ENCODE data around the gene SLC28A3. TPM values are rescaled to one million over a fixed set of nuclear protein-coding genes. Genes with fewer than 3 reads are reported as not detected.

Gene SLC28A3
- total RNA-seq, 4 donors from 2014 or later: 7.1 to 40.1 (median 10.9) TPM

GRCh38 chr9:84285381-84285780, 55.2 kb downstream of the SLC28A3 start:
- H3K4me3 ChIP-seq: no peak overlapping the region
- DNase-seq (ENCODE audit: low spot score in 2 of 2): no peak
- H3K4me1 ChIP-seq: no peaks in the 10 kb centered on the region
- TF ChIP-seq POLR2AphosphoS5 (IDR thresholded peaks at IDR 0.05) (no peak), EP300 (IDR thresholded peaks at IDR 0.05) (no peak), POLR2A (IDR thresholded peaks at IDR 0.05) (no peak), CTCF (IDR thresholded peaks at IDR 0.05) (no peak)
- H3K36me3 ChIP-seq: no peaks in the 10 kb centered on the region
- WGBS: 80% methylated on average over 2 of the region's 2 CpGs
- no peaks in the 10 kb centered on the region for H3K9me3 ChIP-seq
- peaks cover 7% of the 10 kb centered on the region for H3K27me3 ChIP-seq
- H3K27ac ChIP-seq: no peak overlapping the region

- Histone ChIP-seq H3K4me1 (no peaks in the 10 kb centered on the region), H3K4me3 (no peak overlapping the region), H3K27me3 (peaks cover 7% of the 10 kb centered on the region), H3K36me3 (no peaks in the 10 kb centered on the region), H3K27ac (no peak overlapping the region), H3K9me3 (no peaks in the 10 kb centered on the region)
- 65% methylated on average over 6 of the region's 6 CpGs for WGBS
- DNase-seq (ENCODE audit: low spot score in 2 of 2): no peak
- TF ChIP-seq POLR2A (IDR thresholded peaks at IDR 0.05) (no peak), POLR2AphosphoS5 (IDR thresholded peaks at IDR 0.05) (no peak), EP300 (IDR thresholded peaks at IDR 0.05) (no peak), CTCF (IDR thresholded peaks at IDR 0.05) (no peak)
Measured at GRCh38 chr9:84283946-84284345, 56.6 kb downstream of the SLC28A3 start.

GRCh38 chr9:84278130-84278529, 62.4 kb downstream of the SLC28A3 start:
- Histone ChIP-seq H3K4me3 (no peak overlapping the region), H3K4me1 (no peaks in the 10 kb centered on the region), H3K9me3 (no peaks in the 10 kb centered on the region), H3K27me3 (peaks cover 7% of the 10 kb centered on the region), H3K27ac (no peak overlapping the region), H3K36me3 (no peaks in the 10 kb centered on the region)
- no peak for DNase-seq (ENCODE audit: low spot score in 2 of 2)
- 57% methylated on average over 1 of the region's 1 CpG for WGBS
- TF ChIP-seq POLR2A (IDR thresholded peaks at IDR 0.05): no peak
- no peak for TF ChIP-seq CTCF (IDR thresholded peaks at IDR 0.05)
- no peak for TF ChIP-seq POLR2AphosphoS5 (IDR thresholded peaks at IDR 0.05)
- TF ChIP-seq EP300 (IDR thresholded peaks at IDR 0.05): no peak

GRCh38 chr9:84277646-84278045, 62.9 kb downstream of the SLC28A3 start:
- no peak overlapping the region for H3K27ac ChIP-seq
- WGBS: 84% methylated on average over 3 of the region's 3 CpGs
- no peak overlapping the region for H3K4me3 ChIP-seq
- H3K9me3 ChIP-seq: no peaks in the 10 kb centered on the region
- DNase-seq (ENCODE audit: low spot score in 2 of 2): no peak
- no peaks in the 10 kb centered on the region for H3K4me1 ChIP-seq
- peaks cover 12% of the 10 kb centered on the region for H3K27me3 ChIP-seq
- no peak for TF ChIP-seq POLR2A (IDR thresholded peaks at IDR 0.05)
- no peak for TF ChIP-seq POLR2AphosphoS5 (IDR thresholded peaks at IDR 0.05)
- no peak for TF ChIP-seq CTCF (IDR thresholded peaks at IDR 0.05)
- no peak for TF ChIP-seq EP300 (IDR thresholded peaks at IDR 0.05)
- no peaks in the 10 kb centered on the region for H3K36me3 ChIP-seq

DNA sequence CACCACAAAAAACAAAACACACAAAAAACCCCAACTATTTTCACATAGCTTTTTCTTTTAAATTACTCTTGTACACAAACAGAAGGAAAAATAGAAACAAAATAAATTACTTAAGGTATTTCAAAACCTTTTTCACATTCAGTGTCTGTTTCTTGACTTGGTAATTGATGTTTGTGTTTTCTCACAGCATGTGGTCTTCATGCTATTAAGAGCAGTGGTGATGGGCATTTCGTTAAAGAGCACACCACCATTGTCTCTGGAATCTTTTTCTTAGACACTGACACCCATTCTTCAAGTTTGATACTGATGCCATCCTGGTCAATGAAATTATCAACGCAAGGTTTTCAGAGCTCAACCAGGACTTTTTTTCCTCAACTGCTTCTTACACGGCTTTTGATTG, 63.8 kb downstream of the SLC28A3 start:
- WGBS: 91% methylated on average over 3 of the region's 3 CpGs
- TF ChIP-seq POLR2A (IDR thresholded peaks at IDR 0.05) (no peak), POLR2AphosphoS5 (IDR thresholded peaks at IDR 0.05) (no peak), CTCF (IDR thresholded peaks at IDR 0.05) (no peak), EP300 (IDR thresholded peaks at IDR 0.05) (no peak)
- H3K27ac ChIP-seq: no peak overlapping the region
- DNase-seq (ENCODE audit: low spot score in 2 of 2): no peak
- H3K4me1 ChIP-seq: no peaks in the 10 kb centered on the region
- no peak overlapping the region for H3K4me3 ChIP-seq
- H3K27me3 ChIP-seq: peaks cover 13% of the 10 kb centered on the region
- no peaks in the 10 kb centered on the region for H3K36me3 ChIP-seq
- H3K9me3 ChIP-seq: no peaks in the 10 kb centered on the region

All from suprapubic skin (tissue), 4 donors.